HepG2 (cell line): ENCODE measurements around the gene ANKLE1. TPM values are rescaled to one million over a fixed set of nuclear protein-coding genes. Genes with fewer than 3 reads are reported as not detected.

ENCODE experiments used
- ATF1 ChIP-seq: IDR thresholded peaks from 2 replicates; pipeline ENCODE4 v1.6.1; 2016; ENCODE audit warnings: mild to moderate bottlenecking, control low read depth
- CEBPG ChIP-seq: IDR thresholded peaks from 2 replicates; pipeline ENCODE4 v1.6.1; 2016
- CHD2 ChIP-seq: IDR thresholded peaks from 2 replicates; pipeline ENCODE4 v1.6.1; 2011; ENCODE audit warnings: low read depth, low read length, improper control_type of control experiment
- DNMT1 ChIP-seq: sonication (generic); formaldehyde crosslinking; IDR thresholded peaks from 2 replicates; pipeline ENCODE4 v1.5.1; 2020; ENCODE audit warnings: mild to moderate bottlenecking, missing genetic modification reagents
- EZH2 ChIP-seq: conservative IDR thresholded peaks from 2 replicates; pipeline ENCODE4 v1.6.1; 2012; ENCODE audit warnings: mild to moderate bottlenecking, low read depth, low read length, moderate library complexity
- FOXM1 ChIP-seq: sonication (generic); formaldehyde crosslinking; IDR thresholded peaks from 2 replicates; pipeline ENCODE4 v1.5.0; 2020; ENCODE audit warnings: missing genetic modification reagents
- GABPB1 ChIP-seq: IDR thresholded peaks from 2 replicates; pipeline ENCODE4 v1.6.1; 2016; ENCODE audit warnings: mild to moderate bottlenecking, missing genetic modification reagents, moderate library complexity, missing compliant biosample characterization
- HDAC1 ChIP-seq: sonication (generic); formaldehyde crosslinking; IDR thresholded peaks from 2 replicates; pipeline ENCODE4 v1.5.1; 2020; ENCODE audit warnings: mild to moderate bottlenecking, missing genetic modification reagents
- HNRNPLL ChIP-seq: fragments of 200-400 bp; formaldehyde crosslinking; IDR thresholded peaks from 2 replicates; pipeline ENCODE4 v1.6.1; 2017; ENCODE audit warnings: mild to moderate bottlenecking, low read depth, low read length; ENCODE audit not compliant: poor library complexity, severe bottlenecking
- KMT2B ChIP-seq: IDR thresholded peaks from 2 replicates; pipeline ENCODE4 v1.6.1; 2016; ENCODE audit warnings: missing genetic modification reagents, missing compliant biosample characterization
- MED1 ChIP-seq: sonication (generic); formaldehyde crosslinking; IDR thresholded peaks from 2 replicates; pipeline ENCODE4 v1.4.0; 2020; ENCODE audit warnings: missing genetic modification reagents
- SAFB2 ChIP-seq: sonication (generic); formaldehyde crosslinking; IDR thresholded peaks from 2 replicates; pipeline ENCODE4 v1.5.1; 2020; ENCODE audit warnings: missing genetic modification reagents, low read depth, mild to moderate bottlenecking, borderline replicate concordance
- TEAD3 ChIP-seq: optimal IDR thresholded peaks from 2 replicates; pipeline ENCODE3; 2016; ENCODE audit warnings: borderline replicate concordance
- THAP11 ChIP-seq: IDR thresholded peaks from 2 replicates; pipeline ENCODE4 v1.6.1; 2016; ENCODE audit warnings: missing biosample characterization, missing genetic modification reagents
- ZIK1 ChIP-seq: sonication (generic); formaldehyde crosslinking; IDR thresholded peaks from 2 replicates; pipeline ENCODE4 v1.5.0; 2020; ENCODE audit warnings: mild to moderate bottlenecking, low read depth, missing genetic modification reagents, borderline replicate concordance
- ZNF251 ChIP-seq: sonication (generic); formaldehyde crosslinking; IDR thresholded peaks from 2 replicates; pipeline ENCODE4 v1.9.0; 2021; ENCODE audit warnings: mild to moderate bottlenecking, missing genetic modification reagents
- ZNF547 ChIP-seq: sonication (generic); formaldehyde crosslinking; IDR thresholded peaks from 2 replicates; pipeline ENCODE4 v1.5.1; 2020; ENCODE audit warnings: mild to moderate bottlenecking, missing genetic modification reagents
- ZNF619 ChIP-seq: sonication (generic); formaldehyde crosslinking; IDR thresholded peaks from 2 replicates; pipeline ENCODE4 v1.4.0; 2020; ENCODE audit warnings: mild to moderate bottlenecking, missing genetic modification reagents
- ZSCAN29 ChIP-seq: sonication (generic); formaldehyde crosslinking; conservative IDR thresholded peaks from 2 replicates; pipeline ENCODE4 v1.4.0; 2020; ENCODE audit warnings: mild to moderate bottlenecking, missing genetic modification reagents
- polyA plus RNA-seq, 8 experiments: library from polyadenylated mRNA; depleted of rRNA in 3 of 8; stranded (reverse) in 7 of 8; unstranded in 1 of 8; fragments of >200 nt; fragmentation: Illumina TruSeq in 4 of 8; extraction: Trizol in 4 of 8; gene quantifications; 2 replicates each; pipeline versions ENCODE4 v1.2.1 to v1.2.3, GENCODE V29; 2011 to 2016; ENCODE audit warnings: low read depth in 4 of 8, missing spikeins in 1 of 8, mixed read lengths in 1 of 8; ENCODE audit not compliant: insufficient read depth in 1 of 8
- total RNA-seq, 5 experiments: library from RNA; depleted of rRNA; stranded (reverse); fragments of >200 nt; fragmentation: Illumina TruSeq; extraction: Trizol; gene quantifications; 2 replicates each; pipeline ENCODE4 v1.2.3, GENCODE V29; 2016; ENCODE audit warnings: low read depth in 1 of 5
- TF ChIP-seq, protein P1 (sequence below): sonication (generic); formaldehyde crosslinking; IDR thresholded peaks from 2 replicates; pipeline ENCODE4 v1.4.0; 2020; ENCODE audit warnings: mild to moderate bottlenecking, missing genetic modification reagents
- TF ChIP-seq, protein P2 (sequence below): sonication (generic); formaldehyde crosslinking; IDR thresholded peaks from 2 replicates; pipeline ENCODE4 v1.4.0; 2020; ENCODE audit warnings: missing genetic modification reagents
- TF ChIP-seq, protein P3 (sequence below): sonication (generic); formaldehyde crosslinking; IDR thresholded peaks from 2 replicates; pipeline ENCODE4 v1.4.0; 2020; ENCODE audit warnings: missing genetic modification reagents
- TF ChIP-seq, protein P4 (sequence below): sonication (generic); formaldehyde crosslinking; IDR thresholded peaks from 2 replicates; pipeline ENCODE4 v1.4.0; 2020; ENCODE audit warnings: missing genetic modification reagents; ENCODE audit errors: not compliant biosample characterization
- TF ChIP-seq, protein P5 (sequence below): sonication (generic); formaldehyde crosslinking; IDR thresholded peaks from 2 replicates; pipeline ENCODE4 v1.5.0; 2020; ENCODE audit warnings: mild to moderate bottlenecking, missing genetic modification reagents

ANKLE1 gene
- total and polyA plus RNA-seq, 2 of the 13 experiments (the other 11 are each of a cell fraction or from before 2014, with no cell fraction given), result 0.69 to 1.5 TPM

DNA sequence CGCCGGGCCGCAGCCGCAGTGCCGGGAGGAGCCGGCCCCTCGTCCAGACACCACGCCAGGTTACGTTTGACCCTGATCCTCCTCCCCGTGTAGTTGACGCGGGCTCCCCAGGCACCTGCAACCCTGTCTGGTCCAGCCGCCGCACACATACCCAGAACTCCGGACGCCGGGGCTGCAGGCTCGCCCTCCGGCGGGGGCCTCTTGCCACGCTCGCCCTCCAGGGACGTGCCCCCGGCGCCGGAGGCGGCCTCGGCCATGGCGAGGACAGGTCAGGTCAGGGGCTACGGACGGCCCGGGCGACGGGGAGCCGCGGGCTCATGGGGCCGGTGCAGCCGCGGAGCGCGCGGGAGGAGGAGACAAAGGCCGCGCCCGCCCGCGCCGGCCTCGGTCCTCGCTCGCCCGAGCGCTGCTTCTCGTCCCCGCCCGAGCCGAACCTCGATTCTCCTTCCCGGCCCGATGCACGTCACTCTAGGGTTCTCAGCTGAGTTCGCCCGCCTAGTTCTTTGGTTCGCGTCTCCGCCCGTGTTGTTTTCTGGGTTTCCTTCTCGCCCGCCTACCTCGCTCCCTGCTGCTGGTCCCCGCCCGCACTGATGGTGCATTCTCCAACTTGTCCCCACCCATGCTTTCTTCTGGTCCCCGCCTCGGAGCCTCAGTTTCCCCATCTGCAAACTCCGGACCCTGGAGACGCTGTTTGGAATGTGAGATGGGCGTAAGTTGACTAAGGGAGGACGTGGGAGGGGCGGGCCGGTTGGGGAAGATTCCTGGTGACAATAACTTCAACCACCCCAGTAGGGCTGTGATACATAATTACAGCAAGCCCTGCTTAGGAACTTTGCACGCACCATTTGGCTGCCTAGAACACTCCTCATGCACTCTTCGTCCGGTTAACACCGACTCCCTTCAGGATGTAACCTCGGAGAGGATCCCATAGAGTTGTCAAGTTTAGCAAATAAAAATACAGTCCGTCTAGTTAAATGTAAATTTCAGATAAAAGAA, 53.0 kb downstream of the ANKLE1 start, which contains the start of gene ANO8 (continued):
- TF ChIP-seq, protein P1, sequence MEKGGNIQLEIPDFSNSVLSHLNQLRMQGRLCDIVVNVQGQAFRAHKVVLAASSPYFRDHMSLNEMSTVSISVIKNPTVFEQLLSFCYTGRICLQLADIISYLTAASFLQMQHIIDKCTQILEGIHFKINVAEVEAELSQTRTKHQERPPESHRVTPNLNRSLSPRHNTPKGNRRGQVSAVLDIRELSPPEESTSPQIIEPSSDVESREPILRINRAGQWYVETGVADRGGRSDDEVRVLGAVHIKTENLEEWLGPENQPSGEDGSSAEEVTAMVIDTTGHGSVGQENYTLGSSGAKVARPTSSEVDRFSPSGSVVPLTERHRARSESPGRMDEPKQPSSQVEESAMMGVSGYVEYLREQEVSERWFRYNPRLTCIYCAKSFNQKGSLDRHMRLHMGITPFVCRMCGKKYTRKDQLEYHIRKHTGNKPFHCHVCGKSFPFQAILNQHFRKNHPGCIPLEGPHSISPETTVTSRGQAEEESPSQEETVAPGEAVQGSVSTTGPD (CRISPR knock-in tag), result no peak
- TF ChIP-seq SAFB2 (CRISPR knock-in tag), result peak; percentile 90; the same call in 1 of the 2 replicates
- TF ChIP-seq ZNF619 (CRISPR knock-in tag), result 0 out of 2 replicates have a peak, but pooled peaks have one; percentile 22
- TF ChIP-seq, protein P2, sequence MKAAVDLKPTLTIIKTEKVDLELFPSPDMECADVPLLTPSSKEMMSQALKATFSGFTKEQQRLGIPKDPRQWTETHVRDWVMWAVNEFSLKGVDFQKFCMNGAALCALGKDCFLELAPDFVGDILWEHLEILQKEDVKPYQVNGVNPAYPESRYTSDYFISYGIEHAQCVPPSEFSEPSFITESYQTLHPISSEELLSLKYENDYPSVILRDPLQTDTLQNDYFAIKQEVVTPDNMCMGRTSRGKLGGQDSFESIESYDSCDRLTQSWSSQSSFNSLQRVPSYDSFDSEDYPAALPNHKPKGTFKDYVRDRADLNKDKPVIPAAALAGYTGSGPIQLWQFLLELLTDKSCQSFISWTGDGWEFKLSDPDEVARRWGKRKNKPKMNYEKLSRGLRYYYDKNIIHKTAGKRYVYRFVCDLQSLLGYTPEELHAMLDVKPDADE (CRISPR knock-in tag), result no peak
- TF ChIP-seq ZNF547 (CRISPR knock-in tag), result peak; percentile 78; the same call in 1 of the 2 replicates
- no peak for TF ChIP-seq HNRNPLL
- TF ChIP-seq HDAC1 (CRISPR knock-in tag), result peak; percentile 58; the same call in 1 of the 2 replicates
- TF ChIP-seq MED1 (CRISPR knock-in tag), result peak; percentile 61
- peak; percentile 49; the same call in 1 of the 2 replicates for TF ChIP-seq ATF1
- TF ChIP-seq GABPB1 (CRISPR knock-in tag), result peak; percentile 82
- TF ChIP-seq KMT2B (CRISPR knock-in tag), result no peak
- no peak for TF ChIP-seq FOXM1
- peak; percentile 47 for TF ChIP-seq TEAD3 (CRISPR knock-in tag)
- no peak for TF ChIP-seq ZNF251 (CRISPR knock-in tag)
- TF ChIP-seq, protein P3, sequence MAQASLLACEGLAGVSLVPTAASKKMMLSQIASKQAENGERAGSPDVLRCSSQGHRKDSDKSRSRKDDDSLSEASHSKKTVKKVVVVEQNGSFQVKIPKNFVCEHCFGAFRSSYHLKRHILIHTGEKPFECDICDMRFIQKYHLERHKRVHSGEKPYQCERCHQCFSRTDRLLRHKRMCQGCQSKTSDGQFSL (CRISPR knock-in tag), result 0 out of 2 replicates have a peak, but pooled peaks have one; percentile 20
- peak; percentile 86 for TF ChIP-seq THAP11 (CRISPR knock-in tag)
- 0 out of 2 replicates have a peak, but pooled peaks have one; percentile 75 for TF ChIP-seq DNMT1
- TF ChIP-seq EZH2, result no peak
- no peak for TF ChIP-seq ZSCAN29
- TF ChIP-seq, protein P4, sequence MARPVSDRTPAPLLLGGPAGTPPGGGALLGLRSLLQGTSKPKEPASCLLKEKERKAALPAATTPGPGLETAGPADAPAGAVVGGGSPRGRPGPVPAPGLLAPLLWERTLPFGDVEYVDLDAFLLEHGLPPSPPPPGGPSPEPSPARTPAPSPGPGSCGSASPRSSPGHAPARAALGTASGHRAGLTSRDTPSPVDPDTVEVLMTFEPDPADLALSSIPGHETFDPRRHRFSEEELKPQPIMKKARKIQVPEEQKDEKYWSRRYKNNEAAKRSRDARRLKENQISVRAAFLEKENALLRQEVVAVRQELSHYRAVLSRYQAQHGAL, result no peak
- TF ChIP-seq, protein P5, sequence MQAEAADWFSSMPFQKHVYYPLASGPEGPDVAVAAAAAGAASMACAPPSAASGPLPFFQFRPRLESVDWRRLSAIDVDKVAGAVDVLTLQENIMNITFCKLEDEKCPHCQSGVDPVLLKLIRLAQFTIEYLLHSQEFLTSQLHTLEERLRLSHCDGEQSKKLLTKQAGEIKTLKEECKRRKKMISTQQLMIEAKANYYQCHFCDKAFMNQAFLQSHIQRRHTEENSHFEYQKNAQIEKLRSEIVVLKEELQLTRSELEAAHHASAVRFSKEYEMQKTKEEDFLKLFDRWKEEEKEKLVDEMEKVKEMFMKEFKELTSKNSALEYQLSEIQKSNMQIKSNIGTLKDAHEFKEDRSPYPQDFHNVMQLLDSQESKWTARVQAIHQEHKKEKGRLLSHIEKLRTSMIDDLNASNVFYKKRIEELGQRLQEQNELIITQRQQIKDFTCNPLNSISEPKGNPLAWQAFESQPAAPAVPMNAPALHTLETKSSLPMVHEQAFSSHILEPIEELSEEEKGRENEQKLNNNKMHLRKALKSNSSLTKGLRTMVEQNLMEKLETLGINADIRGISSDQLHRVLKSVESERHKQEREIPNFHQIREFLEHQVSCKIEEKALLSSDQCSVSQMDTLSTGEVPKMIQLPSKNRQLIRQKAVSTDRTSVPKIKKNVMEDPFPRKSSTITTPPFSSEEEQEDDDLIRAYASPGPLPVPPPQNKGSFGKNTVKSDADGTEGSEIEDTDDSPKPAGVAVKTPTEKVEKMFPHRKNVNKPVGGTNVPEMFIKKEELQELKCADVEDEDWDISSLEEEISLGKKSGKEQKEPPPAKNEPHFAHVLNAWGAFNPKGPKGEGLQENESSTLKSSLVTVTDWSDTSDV (CRISPR knock-in tag), result no peak
- TF ChIP-seq CEBPG (CRISPR knock-in tag), result no peak
- peak; percentile 60; the same call in 1 of the 2 replicates for TF ChIP-seq ZIK1
- TF ChIP-seq CHD2, result no peak
